GM13976 (cell line): ENCODE results near the gene CERK.

Experiments used
- DNase-seq: peaks from one replicate; pipeline ENCODE4 v3.0.0; 2012; ENCODE audit warnings: low spot score
- CTCF ChIP-seq: IDR thresholded peaks from 2 replicates; pipeline ENCODE4 v1.5.1; 2012; ENCODE audit warnings: borderline replicate concordance, mild to moderate bottlenecking; ENCODE audit not compliant: insufficient read depth; ENCODE audit errors: extremely low read depth, missing control alignments, control extremely low read depth
- in situ Hi-C: fragments of 300-500 bp; cut with MboI; formaldehyde crosslinking; loops from one replicate; pipeline ENCODE4 v1.12.0; 2022; ENCODE audit warnings: low sequenced_read_pairs, mixed read lengths, inconsistent platforms; ENCODE audit not compliant: unreplicated experiment

CERK gene

GRCh38 chr22:46667245-46667623, 70.8 kb downstream of the CERK start:
- in situ Hi-C loops, result no loop called here
- DNase-seq, result no peak
- no peak for TF ChIP-seq CTCF

GRCh38 chr22:46666577-46667244, 71.3 kb downstream of the CERK start:
- in situ Hi-C loops, result no loop called here
- no peak for DNase-seq
- TF ChIP-seq CTCF, result no peak

GRCh38 chr22:46665751-46666280, 72.2 kb downstream of the CERK start:
- no peak for DNase-seq
- TF ChIP-seq CTCF, result no peak
- in situ Hi-C loops, result no loop called here

GRCh38 chr22:46665151-46665695, 72.8 kb downstream of the CERK start:
- DNase-seq, result no peak
- no peak for TF ChIP-seq CTCF
- in situ Hi-C loops, result no loop called here

GRCh38 chr22:46664301-46664855, 73.7 kb downstream of the CERK start:
- in situ Hi-C loops, result no loop called here
- no peak for DNase-seq
- no peak for TF ChIP-seq CTCF

GRCh38 chr22:46663436-46664100, 74.5 kb downstream of the CERK start:
- no peak for DNase-seq
- in situ Hi-C loops, result no loop called here
- no peak for TF ChIP-seq CTCF
